Measurements from ENCODE around the gene MOCS2.

The MOCS2 gene

GRCh38 chr5:53052499-53052898, 57.1 kb downstream of the MOCS2 start:
- DNase-seq (ENCODE audit: low read depth in 3 of 3) = no peak

- no peak for DNase-seq (ENCODE audit: low read depth in 3 of 3)
These were observed 61.3 kb downstream of the MOCS2 start for GRCh38 chr5:53048248-53048647.
